Activated effector memory CD4-positive, alpha-beta T cell treated with anti-CD3 and anti-CD28 coated beads, Interleukin-2, amount 50 U/mL, for 16 hours (primary cell): ENCODE data around the gene ELAC2.
"Not testable (repeated sequence)": the region's sequence is repeated elsewhere in the genome, so short reads cannot be mapped to it uniquely, and the experiment has no call there.

ENCODE experiments used
- DNase-seq: peaks from one replicate; pipeline ENCODE4 v3.0.0-alpha.2; 2020

ELAC2 gene

DNA sequence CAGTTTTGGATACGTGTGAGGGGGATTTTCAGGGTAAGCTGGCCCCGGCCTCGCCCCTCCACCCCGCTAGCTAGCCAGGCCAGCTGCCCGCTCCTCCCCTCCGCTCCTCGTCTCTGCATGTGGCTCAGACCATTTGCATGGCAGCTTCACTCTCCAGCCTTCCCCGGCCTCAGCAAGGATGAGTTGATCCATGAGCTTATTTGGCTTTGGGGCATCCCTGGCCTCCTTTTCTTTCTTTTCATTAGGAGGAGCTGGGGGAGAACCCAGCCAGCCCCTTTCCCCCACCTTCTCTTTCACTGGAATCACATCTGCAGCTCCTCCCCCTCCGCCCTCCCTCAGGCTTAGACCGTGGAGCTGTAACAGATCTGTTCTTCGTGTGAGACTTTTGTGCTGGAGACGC lies 30.7 kb downstream of the ELAC2 start:
- DNase-seq: no peak

DNA sequence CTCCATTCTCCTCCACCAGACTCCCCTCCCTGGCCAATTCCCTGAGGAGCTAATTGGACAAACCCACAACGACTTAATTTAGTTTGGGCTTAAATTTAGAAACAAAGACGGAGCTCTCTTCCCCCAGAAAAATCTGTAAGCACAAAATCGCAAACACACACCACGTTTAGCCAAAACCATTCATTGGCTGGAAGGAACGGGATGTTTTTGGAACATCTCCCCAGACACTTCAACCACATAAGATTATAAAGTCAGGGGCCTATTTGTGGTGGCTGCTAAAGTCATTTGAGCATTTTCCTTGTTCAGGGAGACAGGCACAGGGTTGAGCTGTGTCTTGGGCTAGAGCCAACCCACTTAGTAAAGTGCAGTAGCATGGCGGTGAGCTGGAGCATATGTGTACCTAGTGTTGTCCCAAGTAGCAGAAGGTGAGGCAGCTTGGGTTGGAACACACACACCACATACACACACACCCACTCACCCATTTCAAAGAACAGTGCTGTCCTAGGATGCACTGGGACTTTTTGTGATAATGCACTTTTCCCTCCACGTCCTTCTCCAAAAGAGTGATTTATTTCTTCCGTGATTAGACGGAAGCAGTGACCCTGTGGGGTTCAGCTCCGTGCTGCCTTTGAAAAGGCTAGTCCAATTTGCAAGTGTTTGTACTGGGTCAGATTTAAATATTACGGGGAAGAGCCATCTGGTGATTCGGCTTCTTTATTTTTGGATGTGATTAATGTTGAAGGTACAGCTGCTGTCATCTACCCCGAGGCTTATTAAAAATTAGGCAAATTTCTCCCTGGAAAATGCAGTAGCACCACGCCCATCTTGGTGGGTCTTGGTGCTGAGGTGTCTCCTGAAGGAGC lies 32.2 kb downstream of the ELAC2 start:
- DNase-seq: no peak

DNA sequence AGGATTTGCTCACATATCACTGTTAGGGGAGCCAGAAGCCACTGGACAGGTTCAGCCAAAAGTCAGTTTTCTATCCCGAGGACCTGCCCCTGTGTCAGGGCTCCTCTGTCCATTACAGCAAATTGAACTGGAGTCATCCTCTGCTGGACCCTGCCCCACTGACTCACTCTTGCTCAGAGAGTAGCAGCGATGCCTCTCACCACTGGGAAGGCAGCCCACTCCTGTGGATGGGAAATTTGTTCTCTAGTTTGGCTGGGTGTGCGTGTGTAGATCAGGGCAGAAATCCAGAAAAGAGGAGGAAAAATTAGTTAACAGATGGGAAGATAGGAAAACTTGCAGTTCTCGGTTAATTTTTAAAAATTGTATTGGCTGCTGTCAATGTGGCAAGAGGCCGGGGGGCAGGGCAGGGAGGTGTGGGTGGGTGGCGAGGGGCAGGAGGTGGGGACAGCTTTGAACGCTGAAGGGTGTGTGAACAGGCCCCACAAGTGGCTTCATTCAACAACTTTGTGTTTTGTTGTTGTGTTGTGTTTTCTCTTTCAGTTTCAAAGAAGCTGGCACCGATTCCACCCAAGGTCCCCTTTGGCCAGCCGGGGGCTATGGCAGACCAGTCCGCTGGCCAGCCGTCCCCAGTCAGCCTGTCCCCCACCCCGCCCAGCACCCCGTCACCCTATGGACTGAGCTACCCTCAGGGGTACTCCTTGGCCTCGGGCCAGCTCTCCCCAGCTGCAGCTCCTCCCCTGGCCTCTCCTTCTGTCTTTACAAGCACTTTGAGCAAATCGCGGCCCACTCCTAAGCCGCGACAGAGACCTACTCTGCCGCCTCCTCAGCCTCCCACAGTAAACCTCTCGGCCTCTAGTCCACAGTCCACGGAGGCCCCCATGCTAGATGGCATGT lies 33.6 kb downstream of the ELAC2 start:
- DNase-seq: no peak

DNA sequence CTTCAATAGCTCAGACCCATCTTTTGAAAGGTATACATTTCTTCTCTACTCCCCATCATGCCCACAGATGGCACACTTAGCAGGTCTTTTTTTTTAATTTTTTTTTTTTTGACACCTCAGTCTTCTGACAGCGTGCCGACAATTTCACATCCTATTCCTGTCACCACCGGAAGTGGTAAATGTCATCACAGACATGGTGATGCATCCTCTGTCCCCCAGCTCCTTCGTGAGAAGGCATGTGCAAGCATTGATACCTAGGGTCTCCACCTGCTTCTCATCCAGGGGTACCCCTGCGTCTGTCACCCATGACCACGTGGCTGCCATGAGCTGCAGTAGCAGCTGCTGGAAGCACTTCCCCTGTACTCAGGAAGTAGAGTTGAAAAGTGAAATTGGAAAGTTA lies 35.6 kb downstream of the ELAC2 start:
- no peak for DNase-seq

DNA sequence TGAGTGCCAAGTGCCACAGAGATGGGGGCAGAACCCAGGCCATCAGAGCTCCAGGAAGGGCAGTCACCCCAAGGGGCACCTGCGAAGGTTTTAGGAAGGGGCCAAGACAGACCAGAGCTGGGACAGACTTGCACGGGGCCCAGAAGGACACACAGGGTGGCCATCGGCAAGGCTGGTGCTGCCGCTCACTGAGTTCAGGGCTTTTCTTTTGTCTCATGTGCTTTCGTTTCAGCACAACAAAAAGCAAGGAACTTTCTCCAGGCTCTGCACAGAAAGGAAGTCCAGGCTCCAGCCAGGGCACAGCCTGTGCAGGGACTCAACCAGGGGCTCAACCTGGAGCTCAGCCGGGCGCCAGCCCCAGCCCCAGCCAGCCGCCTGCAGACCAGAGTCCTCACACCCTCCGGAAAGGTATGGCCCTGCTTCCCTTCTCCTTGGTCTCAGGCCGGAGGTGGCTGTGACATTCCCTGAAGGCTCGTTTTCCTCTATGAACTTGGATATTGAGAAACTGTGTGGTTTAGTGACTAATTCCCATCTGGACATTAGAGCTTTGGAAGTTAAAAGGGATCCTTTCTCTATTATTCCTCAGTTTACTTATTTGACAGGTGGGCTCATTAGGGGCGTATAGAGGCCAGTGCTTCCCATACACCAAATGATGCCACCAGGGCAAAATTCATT lies 37.9 kb downstream of the ELAC2 start:
- DNase-seq: no peak

DNA sequence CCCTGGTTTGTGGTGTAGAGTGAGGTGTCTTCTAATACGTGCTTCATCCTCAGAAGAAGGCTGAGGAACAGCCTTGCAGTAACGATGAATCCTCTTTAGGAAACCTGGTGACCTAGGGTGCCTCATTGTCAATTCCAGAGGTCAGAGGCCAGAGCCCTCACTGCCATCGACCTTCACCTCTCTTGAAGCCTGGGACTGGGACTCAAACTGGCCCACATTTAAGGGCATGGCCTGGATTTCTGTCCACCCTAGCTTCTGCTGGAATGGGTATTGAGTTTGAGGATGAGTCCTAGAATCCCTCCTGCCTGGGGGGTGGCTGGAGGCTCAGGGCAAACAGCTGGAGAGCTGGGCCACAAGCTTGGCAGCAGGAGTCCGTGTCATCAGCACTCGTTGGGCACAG lies 38.6 kb downstream of the ELAC2 start:
- no peak for DNase-seq

DNA sequence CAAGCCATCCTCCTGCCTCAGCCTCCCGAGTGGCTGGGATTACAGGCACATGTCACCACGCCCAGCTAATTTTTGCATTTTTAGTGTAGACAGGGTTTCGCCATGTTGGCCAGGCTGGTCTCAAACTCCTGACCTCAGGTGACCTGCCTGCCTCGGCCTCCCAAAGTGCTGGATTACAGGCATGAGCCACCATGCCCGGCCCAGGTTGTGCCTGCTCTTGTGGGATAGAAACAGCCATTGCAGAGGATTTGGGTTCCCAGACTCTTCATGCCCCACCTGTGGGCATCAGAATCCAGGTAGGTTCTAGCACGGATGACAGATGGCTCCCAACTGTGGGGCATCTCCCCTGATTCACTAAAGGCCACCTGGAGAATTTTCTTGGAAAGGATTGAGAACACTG lies 39.0 kb downstream of the ELAC2 start:
- DNase-seq: not testable (repeated sequence)

DNA sequence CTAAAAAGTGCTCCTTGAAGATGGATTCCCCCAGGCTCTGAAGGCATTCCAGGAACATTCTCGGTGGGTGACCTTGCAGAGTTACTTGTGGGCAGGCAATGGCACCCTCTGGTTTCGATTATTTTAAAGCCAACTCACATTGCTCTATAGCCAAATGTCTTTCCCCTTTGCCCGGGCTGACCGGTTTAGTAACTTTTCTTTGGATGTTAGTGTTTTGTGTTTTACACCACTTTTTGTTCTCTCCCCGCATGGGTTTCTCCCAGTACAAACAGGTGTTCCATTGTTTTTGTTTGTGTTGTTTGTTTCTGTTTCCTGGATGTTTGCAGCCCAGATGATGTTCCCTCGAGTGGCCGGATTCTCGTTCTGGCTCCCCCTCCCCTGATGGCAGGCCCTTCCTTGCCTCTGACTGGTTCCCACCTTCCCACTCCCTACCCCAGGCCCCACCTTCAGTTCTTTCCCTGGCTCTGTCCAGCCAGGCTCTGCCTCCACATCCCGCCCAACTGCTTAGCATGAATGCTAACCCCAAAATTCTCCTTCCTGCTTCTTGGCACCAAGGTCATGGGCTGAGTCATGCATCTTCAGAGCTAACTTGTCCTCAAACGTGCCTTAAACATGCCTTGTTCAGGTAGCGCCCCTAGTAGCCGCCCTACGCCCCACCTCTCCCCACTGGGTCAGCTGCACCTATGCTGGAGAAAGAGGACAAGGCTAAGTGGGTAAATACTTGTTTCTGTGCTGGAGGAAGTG lies 40.6 kb downstream of the ELAC2 start:
- DNase-seq: no peak

DNA sequence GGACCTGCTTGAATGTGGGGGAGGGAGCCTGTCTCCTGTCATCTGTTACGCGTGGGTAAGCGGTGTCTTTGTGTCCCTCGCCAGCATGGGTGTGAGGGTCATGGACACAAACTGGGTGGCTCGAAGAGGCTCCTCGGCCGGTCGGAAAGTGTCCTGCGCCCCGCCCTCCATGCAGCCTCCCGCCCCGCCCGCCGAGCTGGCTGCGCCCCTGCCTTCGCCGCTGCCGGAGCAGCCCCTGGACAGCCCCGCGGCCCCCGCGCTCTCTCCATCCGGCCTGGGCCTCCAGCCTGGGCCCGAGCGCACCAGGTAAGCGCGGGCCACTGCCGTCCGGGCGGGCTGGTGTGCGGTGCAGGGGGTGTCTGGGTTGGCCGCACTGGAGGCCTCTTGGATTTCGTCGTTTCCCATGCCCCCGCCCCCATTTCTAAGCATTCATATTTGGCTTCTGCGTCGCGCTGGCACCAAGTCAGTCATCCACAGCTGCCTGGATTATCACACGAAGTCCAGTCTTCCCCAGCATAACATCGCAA lies 43.8 kb downstream of the ELAC2 start:
- no peak for DNase-seq

DNA sequence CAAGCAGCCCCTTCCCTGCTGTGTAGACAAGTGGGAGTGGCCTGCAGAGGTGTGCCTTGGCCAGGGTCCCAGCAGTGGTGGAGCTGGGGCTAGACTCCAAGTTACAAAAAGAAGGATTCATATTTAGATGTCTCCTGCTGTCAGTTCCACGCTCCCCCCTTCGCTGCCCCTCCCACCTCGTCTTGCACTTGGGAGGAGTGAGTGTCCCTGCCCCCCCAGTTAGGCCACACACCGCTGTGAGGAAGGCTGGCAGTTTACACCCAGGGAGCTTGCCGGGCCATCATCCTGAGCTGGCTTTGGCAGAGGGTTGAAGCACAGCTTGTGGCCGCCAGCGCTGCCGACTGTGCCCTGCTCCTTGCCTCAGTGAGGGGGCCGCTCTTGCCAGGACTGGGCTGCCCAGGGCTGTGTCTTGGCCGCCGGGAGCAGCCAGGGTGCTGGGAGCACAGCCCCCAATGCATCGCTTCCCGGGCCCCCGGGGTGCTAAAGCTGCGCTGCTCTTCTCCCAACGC lies 44.3 kb downstream of the ELAC2 start:
- DNase-seq: no peak

DNA sequence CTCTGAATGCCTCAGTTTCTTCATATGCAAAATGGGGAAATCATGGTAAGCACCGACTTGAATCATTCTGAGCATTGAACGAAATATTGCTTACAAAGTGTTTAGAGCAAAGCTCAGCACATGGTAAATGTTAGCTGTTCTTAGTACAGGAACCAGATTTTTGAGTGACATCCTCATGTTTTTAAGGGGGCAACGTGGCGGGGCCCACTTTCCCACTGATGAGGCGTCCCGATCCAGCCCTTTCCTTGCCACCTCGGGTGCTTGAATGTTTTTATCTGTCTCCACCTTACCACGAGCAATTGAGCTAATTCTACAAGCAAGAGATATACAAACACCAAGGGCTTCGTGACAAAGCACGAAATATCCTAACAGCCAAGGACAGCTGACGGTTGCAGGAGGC lies 49.9 kb downstream of the ELAC2 start:
- no peak for DNase-seq

DNA sequence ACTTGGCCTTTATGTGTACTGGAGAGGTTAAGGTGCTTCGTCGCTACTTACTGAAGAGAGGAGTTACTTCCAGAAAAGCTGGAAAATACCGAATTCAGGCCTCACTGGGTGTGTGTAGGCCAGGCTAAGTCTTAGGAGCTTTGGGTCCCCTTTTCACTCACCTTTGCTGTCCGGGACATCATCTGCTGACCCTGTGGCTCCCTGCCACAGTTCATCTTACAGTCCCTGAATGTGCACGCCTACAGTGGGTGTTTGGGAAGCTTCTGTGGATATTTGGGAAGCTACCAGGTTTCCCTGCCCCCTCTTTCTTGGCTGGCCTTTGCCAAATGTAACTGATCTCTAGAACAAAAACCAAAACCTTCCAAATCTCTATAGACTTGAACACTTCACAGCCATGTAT lies 51.4 kb downstream of the ELAC2 start:
- no peak for DNase-seq

DNA sequence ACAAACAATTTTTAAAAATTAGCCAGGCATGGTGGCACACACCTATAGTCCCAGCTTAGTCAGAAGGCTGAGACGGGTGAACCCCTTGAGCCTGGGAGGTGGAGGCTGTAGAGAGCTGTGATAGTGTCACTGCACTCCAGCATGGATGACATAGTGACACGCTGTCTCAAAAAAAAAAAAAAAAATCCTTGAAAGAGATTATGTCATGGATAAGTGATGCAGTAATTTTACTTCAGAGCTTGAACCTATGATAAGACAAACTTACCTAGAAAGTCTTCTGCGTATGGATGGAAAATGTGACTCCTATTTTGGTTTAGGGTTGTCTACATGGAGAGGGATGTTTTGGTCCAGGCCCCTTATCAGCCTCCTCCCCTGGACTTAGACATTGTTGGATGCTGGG lies 51.8 kb downstream of the ELAC2 start:
- DNase-seq: no peak

DNA sequence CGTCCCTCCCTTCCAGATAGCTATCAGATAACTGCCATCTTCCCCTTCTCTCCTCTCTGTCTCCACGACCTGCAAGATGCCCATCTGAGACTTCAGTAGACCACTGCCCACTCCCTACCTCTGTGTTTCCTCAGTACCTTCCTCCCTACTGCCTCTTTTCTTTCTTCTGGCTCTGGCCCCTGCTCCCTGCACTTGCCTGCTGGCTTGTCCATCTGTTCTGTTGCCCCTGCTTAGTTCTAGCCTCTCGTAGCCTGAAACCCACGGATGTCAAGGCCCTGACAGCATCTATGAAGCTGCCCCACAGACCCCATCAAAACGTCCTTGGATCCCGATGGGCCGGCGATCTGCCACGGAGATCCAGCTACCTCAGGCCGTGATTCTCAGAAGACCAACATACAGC lies 53.0 kb downstream of the ELAC2 start:
- DNase-seq: no peak

DNA sequence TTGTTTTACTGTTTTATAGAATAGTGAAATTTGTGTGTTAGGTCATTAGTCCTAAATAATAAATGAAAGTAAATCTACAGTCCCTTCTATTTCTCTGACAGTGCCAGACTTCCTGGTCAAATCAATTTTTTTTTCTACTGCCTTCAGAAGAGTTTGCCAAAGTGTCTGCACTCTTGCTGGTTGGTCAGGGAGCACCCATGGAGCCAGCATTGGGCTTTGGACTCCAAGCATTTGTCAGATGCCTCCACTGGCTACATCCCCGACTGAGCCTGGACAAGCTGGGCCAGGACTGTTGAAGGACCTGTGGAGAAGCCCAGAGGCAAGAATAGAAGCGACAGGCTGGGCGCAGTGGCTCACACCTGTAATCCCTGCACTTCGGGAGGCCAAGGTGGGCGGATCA lies 53.7 kb downstream of the ELAC2 start:
- no peak for DNase-seq

DNA sequence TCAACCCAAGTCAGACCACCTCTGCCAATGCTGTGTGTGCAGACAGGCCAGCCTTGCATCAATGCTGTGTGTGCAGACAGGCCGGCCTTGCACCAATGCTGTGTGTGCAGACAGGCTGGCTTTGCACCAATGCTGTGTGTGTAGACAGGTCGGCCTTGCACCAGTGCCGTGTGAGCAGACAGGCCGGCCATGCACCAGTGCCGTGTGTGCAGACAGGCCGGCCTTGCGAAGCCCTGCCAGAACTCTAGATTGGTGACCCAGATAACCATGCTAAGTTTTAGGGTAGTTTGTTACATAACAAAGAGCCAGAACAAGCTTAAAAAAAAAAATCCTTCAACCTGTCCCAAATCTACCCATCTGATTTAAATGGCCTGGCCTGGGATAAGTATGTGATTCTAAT lies 54.3 kb downstream of the ELAC2 start:
- DNase-seq: no peak

DNA sequence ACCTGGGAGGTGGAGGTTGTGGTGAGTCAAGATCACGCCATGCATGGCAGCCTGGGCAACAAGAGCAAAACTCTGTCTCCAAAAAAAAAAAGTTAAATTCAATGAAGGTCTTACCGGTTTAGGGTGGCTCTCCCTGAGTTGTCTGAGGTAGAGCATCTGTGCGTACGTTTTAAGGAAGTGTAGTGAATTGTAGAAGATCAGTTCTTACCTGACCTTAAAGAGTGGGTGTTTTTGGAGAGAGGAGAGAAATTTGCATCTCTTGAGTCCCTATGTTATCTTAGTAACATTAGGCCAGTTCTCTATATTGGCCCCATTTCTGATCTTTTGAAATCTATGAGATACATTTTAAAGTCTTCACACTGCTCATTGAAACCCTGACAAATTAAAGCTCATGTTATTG lies 56.2 kb downstream of the ELAC2 start:
- no peak for DNase-seq

DNA sequence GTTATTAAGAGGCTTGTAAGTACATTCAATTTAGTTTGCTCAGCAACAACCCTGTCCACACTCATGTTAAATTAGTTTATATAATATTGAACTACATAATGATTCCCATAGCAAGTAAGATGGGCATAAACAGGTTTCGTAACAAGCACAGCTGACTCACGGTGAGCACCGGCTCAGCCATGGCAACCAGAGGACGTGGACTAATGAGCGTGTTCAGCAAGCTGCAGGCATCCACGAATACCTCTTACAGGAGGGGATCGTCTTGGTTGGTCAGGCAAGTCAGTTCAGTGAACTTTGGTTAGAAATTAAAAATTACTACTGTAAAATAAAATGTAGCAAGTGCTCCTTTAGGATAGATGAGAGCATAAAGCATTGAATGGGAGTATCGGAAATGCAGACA lies 58.4 kb downstream of the ELAC2 start:
- no peak for DNase-seq

DNA sequence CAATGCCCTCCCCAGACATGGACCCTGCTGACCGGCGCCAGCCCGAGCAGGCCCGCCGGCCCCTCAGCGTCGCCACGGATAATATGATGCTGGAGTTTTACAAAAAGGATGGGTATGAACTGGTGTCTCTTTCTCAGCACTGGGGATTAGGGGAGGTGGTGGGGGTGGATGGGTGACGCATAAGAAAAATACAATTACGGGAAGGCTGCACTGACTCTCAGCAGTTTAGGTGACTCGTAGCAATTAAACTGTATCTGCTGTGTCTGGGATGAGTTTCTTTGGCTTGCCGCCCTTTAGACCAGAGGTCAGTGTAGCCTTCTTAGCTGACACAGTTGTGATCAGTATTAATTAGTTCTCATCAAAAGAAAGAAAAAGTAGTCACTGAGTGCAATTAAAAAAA lies 59.0 kb downstream of the ELAC2 start:
- no peak for DNase-seq

DNA sequence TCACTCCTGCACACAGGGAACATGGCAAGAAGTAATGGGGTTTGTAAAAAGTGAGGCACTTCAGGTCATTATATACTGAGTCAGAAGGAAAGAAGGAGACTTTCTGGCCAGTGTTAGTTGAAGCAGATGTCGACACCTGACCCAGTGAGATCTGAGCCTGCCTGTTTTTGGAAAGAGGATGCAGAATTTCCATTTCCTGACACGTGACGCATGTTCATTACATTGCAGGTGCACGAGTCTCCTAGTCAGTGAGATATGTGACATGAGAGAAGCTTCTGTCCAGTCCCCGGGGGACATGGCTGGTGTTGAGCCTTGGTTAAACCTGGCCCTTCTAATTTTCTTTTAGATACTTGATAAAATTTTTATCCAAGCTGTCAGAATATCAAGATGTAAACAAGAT lies 62.3 kb downstream of the ELAC2 start:
- no peak for DNase-seq

DNA sequence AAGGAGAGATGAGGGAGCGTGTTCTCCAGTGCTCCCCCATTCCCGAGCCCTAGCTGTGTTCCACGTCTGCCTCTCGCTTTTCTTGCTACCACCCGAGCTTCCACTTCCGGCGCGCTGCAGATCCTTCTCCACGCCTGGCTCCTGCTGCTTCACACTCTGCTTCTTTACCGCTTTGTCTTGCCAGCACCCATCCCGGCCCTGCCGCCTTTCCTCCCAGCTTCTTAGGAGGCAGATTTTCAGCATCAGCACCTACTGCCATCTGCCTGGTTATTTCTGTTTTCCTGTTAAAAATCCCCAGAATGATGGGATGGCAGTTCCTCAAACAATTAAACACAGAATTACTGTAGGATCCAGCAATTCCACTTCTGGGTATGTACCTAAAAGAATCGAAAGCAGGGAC lies 64.7 kb downstream of the ELAC2 start:
- no peak for DNase-seq

DNA sequence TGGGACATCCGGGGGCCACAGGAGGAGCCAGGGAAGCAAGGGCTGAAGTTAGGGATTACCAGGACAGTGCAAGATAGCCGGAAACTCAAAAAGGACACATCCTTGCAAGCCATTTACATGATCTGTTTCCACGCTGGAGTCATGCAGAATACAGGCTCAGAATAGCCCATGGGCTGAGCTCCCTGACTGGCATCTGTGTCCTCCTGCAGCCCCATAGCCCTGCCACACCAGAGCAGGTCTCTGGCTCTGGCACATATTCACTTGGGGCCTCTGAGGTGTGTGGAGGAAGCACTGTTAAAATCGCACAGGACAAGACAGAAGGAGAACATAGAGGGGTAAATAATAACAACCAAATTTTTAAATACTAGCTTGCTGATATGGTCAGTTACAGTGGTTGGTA lies 65.8 kb downstream of the ELAC2 start:
- no peak for DNase-seq
